ENCODE measurements around the gene HM13. TPM values are rescaled to one million over a fixed set of nuclear protein-coding genes. Genes with fewer than 3 reads are reported as not detected.

The HM13 gene
- total and polyA plus RNA-seq, 2 of the 13 experiments (the other 11 are each of a cell fraction or from before 2014, with no cell fraction given) = 118 to 243 TPM

GRCh38 chr20:31517373-31517772 is 3.1 kb downstream of the HM13 start (continued):
- TF ChIP-seq ZC3H4 (CRISPR knock-in tag; IDR thresholded peaks at IDR 0.05; ENCODE audit: borderline replicate concordance) (peak; percentile 25; the same call in 1 of the 2 replicates), NFYB (CRISPR knock-in tag; IDR thresholded peaks at IDR 0.05) (no peak), ZBTB43 (CRISPR knock-in tag; conservative IDR thresholded peaks at IDR 0.05) (no peak), ZKSCAN8 (CRISPR knock-in tag; IDR thresholded peaks at IDR 0.05; ENCODE audit: borderline replicate concordance) (no peak), ZNF160 (CRISPR knock-in tag; IDR thresholded peaks at IDR 0.05) (no peak), ZNF446 (CRISPR knock-in tag; IDR thresholded peaks at IDR 0.05) (no peak), ZNF484 (CRISPR knock-in tag; IDR thresholded peaks at IDR 0.05; ENCODE audit: borderline replicate concordance, low read depth) (no peak), ZNF282 (IDR thresholded peaks at IDR 0.05; ENCODE audit: partially characterized antibody) (no peak), ZNF337 (CRISPR knock-in tag; IDR thresholded peaks at IDR 0.05; ENCODE audit: borderline replicate concordance, low read depth) (no peak), MAZ (IDR thresholded peaks at IDR 0.05; ENCODE audit: borderline replicate concordance, low read depth, low read length) (no peak), MAZ (CRISPR knock-in tag; IDR thresholded peaks at IDR 0.05; ENCODE audit: low read depth) (no peak), CCDC6 (CRISPR knock-in tag; IDR thresholded peaks at IDR 0.05) (no peak; the same call in 1 of the 2 replicates), MED1 (CRISPR knock-in tag; IDR thresholded peaks at IDR 0.05) (0 out of 2 replicates have a peak, but pooled peaks have one; percentile 20), GLI4 (CRISPR knock-in tag; IDR thresholded peaks at IDR 0.05; ENCODE audit: borderline replicate concordance) (no peak), ZBTB10 (CRISPR knock-in tag; IDR thresholded peaks at IDR 0.05; ENCODE audit: borderline replicate concordance) (no peak), ZNF891 (CRISPR knock-in tag; IDR thresholded peaks at IDR 0.05) (peak; percentile 73; the same call in 1 of the 2 replicates), ZUFSP (CRISPR knock-in tag; IDR thresholded peaks at IDR 0.05; ENCODE audit: borderline replicate concordance) (no peak), JUN (CRISPR knock-in tag; IDR thresholded peaks at IDR 0.05) (no peak), TBL1XR1 (IDR thresholded peaks at IDR 0.05; ENCODE audit: borderline replicate concordance, low read length, partially characterized antibody) (no peak), RNF2 (conservative IDR thresholded peaks at IDR 0.05; ENCODE audit: low read depth) (no peak), IKZF5 (CRISPR knock-in tag; IDR thresholded peaks at IDR 0.05) (0 out of 2 replicates have a peak, but pooled peaks have one; percentile 38), SYNCRIP (IDR thresholded peaks at IDR 0.05; ENCODE audit: insufficient read depth, low read depth, low read length) (no peak), SIN3A (IDR thresholded peaks at IDR 0.05; ENCODE audit: borderline replicate concordance, low read depth, low read length) (no peak)

Data from HepG2 (cell line).